HG02588 (cell line): ENCODE results near the gene FOXE3.

Experiments used
- ATAC-seq: cut with Tn5 transposase; IDR thresholded peaks from one replicate; pipeline ENCODE4 v1.9.1; 2021; ENCODE audit warnings: mild to moderate bottlenecking, moderate library complexity; ENCODE audit not compliant: unreplicated experiment

Gene FOXE3

DNA sequence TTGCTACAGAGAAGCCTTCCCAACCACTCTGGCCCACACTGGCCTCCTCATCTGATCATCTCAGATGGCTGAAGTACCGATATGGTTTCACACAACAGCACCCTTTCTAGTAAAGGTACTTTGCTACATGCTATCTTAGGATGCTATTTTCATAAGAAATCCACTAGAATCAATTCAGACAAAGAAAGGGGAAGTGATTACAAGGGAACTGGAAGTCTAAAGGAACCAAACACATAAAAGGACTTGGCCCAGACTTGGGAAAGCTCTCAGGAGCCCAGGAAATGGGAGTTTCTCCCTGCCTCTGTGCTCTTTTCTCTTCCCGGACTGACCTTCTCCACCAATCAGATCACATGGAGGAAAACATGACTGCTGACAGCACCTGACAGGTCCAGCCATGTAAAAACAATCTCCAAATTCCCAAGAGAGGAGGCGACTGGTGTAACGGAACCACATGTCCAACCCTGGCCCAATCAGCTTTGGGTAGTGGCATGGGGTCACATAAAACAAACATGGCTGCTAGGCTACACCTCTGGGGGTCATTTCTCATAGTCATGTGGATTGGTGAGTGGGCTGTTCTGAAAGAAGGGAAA is 12.7 kb upstream of the FOXE3 start:
- no peak for ATAC-seq

DNA sequence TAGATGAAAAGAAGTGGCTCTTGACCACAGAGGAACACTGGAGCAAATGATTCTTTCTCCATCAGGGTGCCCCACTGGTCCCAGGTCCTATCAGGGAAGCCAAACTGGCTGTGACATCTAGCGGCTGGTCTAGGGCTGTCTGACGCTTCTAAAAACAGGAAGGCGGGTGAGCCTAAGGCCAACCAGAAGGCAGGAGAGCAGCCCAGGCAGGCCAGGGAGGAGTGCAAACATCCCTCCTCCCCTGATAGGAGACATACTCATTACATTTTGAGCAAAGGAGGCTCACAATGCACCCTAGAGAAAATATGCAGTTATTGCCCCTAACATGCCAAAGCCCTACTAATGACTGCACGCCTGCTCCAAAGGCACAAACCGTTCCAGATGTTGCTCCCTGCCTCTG is 10.4 kb upstream of the FOXE3 start:
- ATAC-seq, result no peak

DNA sequence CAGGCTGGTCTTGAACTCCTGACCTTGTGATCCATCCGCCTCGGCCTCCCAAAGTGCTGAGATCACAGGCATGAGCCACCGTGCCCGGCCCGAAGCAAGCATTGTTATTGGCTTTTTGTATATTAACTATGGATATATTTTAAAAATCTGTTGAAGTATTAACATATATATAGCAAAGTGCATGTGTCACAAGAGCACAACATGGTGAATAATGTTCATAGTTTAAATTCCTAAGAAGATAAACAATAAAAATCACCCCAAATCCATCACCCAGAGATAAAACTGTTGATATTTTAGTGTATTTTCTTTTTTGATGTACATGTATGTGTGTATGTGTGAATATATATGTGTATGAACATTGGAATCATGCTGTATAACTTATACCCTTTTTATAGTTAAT is 9.1 kb upstream of the FOXE3 start:
- no peak for ATAC-seq

DNA sequence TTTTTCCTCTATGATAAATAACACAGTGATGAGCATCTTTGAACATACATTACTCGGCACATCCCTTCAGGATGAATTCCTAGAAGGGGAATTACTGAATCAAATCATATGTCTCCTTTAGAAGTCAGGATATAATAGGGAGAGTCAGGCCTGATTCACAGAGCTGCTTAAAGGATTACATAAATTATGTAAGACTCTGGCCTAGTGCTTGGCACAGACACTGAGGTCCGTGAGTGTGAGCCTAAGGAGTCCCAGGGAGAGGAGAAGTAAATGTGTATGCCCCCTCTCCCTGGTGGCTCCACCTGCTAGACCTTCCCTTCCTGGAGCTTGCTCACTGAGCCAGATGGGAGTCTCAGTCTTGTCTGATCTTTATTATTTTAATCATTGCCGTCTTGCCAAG is 8.6 kb upstream of the FOXE3 start:
- ATAC-seq, result no peak

DNA sequence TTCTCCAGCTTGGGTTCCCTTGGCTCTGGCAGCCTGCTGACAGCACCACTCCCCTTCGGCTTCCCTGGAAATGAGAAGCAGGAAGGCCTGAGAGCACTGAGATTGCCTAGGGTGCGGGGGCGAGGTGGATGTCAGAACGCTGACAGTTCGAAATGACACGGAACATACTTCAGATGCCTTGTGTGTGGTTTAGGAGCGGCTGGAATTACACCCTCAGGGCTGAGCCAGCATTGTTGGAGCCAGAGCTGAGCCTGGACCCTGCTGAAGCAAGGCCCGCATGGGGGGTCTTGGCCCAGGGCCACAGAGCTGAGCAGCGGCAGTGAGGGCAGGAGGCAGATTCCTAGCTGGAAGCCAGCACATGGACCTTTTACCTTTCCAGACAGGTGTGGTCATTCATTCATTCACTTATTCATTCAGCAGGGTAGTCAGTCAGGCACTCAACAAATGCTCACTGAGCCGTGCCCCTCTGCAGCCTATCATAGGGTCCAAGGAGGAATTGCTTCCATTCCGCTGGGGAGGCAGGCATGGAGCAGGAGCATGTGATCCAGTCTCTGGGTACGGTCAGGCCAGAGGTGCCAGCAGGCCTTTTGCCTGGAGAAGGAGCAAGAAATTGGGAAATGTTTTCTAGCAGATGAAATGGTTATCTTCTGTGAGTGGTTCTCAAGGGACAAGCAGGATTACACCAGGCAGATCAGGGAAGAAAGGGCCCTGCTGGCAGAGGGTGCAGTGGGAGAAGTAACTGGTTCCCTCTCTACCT is 6.6 kb upstream of the FOXE3 start:
- no peak for ATAC-seq

DNA sequence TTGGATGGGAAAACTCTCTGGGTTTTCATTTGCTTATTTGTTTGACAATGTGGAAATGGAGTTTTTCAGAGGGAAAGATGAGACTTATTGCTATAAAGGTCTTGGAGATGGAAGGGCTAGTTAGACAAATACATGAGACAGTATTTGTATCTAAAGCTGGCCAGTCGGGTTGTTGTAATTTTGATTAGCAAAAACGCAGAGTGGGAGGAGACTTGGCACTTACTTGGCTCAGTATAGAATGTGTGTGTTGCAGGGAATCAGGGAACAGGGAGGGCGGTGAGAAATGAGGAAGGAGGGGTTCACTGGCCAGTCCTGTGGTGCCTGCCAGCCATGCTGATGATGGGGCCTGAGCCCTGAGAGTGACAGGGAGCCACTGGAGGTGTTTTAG is 6.0 kb upstream of the FOXE3 start:
- ATAC-seq, result no peak

DNA sequence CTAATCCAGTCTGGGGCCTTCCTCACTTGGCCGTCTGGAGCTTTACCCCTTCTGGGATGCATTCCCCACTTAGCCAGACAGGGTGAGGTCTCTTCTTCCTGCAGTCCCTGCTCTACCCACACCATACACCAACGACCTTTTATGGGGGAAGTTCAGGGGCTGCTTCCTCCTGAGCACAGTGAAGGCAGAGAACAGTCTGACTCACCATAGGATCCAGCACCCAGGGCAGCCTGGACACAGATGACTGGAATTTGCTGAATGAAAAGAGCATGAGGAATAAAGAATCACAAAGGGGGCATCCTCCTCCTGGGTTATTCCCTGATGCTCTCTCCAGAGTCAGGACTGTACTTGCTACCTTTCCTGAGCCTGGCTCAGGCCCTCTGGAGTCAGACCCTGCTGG is 4.6 kb upstream of the FOXE3 start:
- no peak for ATAC-seq

DNA sequence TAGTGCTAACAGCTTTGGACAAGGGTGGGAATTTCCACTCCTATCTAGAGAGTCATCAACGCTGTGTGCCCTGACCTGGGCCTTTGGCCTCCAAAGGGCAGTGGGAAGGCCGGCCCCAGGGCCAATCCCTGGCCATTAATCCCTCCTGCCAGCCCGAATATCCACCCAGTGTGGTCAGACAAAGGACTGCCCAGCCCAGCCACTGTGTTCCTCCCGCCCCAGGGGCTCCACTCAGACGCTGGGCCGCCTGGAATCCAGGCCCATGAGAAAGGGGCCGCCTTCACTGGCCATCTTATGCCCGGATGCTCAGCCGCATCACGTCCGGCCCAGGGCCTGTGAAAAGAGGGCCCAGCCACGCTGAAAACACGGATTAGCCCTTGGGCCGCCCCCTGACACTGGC is 3.6 kb upstream of the FOXE3 start:
- ATAC-seq, result no peak

DNA sequence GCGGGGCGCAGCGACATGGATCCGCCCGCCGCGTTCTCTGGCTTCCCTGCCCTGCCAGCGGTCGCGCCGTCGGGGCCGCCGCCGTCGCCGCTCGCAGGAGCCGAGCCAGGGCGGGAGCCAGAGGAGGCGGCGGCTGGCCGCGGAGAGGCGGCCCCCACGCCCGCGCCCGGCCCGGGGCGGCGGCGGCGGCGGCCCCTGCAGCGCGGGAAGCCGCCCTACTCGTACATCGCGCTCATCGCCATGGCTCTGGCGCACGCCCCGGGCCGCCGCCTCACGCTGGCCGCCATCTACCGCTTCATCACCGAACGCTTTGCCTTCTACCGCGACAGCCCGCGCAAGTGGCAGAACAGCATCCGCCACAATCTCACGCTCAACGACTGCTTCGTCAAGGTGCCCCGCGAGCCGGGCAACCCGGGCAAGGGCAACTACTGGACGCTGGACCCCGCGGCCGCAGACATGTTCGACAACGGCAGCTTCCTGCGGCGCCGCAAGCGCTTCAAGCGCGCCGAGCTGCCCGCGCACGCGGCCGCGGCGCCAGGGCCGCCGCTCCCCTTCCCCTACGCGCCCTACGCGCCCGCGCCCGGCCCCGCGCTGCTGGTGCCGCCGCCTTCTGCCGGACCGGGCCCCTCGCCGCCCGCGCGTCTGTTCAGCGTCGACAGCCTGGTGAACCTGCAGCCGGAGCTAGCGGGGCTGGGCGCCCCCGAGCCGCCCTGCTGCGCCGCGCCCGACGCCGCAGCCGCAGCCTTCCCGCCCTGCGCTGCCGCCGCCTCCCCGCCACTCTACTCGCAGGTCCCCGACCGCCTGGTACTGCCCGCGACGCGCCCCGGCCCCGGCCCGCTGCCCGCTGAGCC is 459 bp downstream of the FOXE3 start:
- no peak for ATAC-seq

DNA sequence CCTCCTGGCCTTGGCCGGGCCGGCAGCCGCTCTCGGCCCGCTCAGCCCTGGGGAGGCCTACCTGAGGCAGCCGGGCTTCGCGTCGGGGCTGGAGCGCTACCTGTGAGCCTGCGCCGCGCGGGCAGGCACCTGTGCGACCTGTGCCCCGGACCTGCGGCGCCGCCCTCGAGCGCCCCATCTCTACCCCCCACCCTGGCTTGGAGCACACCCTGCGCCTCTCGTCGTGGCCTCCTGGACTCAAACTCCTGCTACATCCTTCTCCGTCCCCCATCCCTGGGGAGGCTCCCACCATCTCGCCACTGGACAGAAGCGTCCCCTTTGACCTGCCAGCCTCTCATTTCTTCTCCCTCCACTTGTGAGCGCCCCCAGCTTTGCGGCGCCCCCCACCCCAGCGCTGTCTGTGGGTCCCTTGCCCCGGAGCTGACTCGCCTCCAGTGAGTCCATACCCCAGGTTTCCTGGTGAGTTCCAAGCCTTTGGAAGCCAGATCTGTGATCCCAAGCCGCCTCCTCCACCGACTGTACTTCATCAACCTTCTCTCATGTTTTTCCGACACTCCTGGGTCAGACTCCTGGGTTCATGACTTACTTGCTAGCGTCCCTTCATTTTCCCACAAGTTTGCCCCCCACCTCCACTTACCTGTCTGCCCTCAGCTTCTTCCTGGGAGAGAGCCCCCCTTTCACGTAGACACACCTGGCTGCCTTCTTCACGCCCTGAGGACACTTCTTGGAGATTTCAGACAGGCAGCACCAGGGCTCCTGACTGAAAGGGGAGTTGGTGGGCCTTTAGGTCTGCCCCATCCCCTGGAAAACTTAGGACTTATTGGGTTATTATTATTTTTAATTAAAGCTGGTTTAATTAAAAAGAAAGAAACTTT is 1.3 kb downstream of the FOXE3 start:
- no peak for ATAC-seq

DNA sequence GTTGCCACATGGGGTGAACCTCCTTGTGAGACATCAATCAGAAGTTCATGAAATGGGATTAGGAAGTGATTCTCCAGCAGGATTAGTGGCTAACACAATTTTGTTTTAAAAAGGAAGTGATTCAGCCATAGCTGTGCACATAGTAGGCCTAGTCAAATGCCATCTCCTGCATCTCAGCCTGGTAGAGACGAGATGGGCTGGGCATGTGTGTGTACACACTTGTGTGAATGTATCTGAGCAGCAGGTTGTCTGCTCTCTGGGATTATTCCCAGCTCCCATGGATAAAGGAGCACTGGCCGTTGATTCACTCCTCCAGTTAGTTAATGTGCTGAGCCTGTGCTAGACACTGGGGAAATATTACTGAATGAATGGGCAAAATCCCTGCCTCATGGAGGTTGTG is 2.0 kb downstream of the FOXE3 start:
- ATAC-seq, result no peak

DNA sequence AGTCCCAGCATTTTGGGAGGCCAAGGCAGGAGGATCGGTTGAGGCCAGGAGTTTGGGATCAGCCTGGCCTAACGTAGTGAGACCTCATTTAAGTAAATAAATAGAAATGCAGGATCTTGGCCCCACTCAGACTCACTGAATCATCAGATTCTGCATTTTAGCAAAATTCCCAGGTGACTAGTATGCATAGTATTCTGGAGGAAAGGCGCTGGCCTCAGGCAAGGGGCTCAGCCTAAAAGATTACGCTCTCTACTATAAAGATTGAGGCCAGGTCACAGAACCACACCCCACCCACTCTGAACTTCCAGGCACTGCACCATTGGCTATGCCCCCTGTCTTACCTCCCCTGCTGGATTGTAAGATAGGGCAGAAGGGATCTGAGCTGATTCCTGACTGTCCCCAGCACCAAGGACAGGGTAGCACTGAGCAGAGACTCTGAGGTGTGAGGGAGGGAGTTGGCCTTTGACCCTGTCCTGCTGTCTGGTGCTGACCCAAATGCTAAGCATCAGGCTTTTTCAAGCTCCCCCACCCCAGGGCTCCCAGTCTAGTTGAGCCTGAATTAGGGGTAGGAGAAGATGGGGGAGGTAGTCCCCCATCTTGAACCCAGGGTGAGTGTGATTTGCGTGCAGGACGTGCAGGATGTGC is 2.7 kb downstream of the FOXE3 start:
- no peak for ATAC-seq

DNA sequence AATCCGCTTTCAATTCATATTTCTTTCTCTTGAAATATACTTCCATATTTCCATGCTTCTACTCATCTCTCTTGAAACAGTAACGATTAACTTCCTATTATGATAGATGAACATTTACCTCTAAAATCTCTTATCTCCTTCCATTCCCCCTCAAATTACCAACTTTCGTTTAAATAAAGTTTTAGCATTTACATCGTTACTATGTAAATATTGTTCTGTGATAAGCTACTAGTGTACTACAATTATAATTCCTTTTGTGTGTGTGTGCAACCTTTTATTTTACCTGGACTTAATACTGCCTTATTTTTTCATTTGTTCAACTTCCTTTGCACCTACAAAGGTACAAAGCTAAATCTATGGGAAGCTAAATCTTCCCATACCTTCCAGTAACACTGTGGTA is 4.5 kb downstream of the FOXE3 start:
- ATAC-seq, result no peak

DNA sequence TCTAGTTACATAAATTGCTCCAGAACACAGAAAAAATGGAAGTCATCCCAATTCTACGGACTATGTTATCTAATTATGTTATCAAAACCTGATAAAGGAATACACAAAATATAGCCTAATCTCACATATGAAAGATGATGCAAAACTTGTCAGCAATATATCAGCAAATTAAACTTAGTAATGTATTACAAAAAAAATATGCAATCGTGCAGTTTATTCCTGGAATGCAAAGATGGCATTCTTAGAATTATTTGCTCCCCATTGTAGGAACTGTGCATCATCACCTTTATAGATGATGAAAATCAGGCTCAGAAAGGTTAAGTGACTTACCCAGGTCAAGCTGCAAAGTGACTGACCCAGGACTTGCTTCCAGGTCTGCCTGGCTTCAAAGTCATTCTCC is 7.8 kb downstream of the FOXE3 start:
- no peak for ATAC-seq

DNA sequence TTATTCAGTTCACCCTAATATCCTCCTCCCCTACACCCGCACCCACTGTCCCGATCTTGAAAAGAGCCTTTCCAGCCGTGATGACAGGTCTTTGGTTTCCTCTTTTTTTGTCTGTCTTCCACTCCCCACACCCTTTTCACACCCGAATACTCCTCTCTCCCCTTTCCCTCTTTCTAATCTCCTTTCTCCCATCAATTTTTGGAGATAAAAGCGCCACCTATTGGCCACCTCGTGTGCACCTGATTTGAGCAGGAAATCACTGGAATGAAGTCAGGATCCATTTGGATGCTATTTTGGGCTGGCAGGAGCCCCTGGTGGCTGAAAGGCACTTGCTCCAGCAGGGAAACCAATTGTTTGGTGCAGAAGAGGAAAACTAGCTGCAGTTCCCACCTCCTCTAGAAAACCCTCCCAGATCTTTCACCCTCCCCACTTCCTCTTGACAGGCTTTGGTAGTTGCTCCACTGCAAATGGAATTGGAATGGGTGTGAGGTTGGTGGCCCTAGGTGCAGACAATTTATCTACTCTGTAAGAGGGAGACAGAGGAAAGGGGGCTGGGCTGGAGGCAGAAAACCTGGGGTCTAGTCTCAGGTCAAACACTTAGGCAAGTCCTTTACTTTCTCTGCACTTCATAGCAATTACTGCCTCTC is 8.4 kb downstream of the FOXE3 start:
- ATAC-seq, result no peak

DNA sequence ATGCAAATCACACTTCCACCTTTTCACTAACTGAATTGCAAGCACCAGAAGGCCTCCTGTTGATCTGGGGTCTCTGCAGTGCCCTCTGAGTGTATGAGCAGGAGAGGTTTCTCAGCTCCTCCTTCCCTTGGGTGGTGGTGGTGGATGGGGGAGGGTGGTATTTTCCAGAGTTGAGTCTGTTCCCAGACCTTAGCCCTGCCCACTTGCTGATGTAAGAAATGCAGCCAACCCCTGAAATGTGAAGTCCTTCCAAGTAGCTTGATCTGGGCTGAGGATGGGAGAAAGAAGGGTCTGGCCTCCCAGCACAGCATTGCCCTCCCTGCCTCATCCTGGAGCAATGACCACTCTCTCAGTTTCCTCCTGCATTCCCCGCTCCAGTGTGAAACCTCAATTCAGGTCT is 15.4 kb downstream of the FOXE3 start:
- ATAC-seq, result no peak

DNA sequence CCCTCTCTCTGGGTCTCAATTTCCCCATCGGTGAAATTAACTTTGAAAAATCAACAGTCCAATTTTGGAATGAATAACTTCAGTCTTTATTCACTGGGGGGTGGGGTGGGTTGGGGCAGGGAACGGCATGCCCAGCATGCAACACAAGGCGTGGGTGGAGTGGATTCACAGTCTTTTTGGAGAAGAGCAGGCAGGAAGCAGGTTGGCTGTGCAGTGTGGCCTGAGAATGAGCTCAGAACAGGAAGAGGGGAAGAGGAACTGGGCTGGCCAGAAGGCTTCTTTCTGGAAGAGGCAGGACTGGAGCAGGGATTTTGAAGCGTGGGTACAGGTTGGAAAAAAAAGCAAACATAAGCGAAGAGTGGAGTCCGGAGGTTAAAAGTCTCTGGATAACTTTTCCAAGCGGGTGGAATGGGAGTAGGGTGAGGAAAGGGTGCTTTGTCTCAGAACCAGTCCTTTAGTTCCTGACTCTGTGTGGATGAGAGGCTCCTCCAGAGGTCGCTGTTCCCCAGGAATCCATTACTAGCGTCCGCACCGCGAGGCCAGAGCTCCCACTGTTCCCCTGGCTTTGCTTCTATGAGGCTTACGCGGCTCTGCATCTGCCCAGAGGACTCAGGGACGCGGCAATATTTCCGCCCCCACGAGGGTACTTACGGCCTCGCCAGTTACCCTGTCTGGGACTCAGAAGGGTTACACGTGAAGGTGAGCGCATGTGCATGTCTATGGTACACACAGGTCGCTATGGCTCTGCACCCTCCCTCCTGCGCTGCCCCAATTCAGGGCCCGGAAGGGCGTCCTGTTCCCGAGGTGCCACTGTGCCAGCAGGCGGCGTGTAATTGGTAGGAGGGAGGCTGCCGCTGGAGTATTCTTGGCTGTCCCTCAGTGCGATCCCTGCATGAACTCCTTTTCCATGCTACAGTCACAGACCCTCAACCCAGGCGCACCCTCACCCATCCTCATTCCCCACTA is 16.3 kb downstream of the FOXE3 start:
- no peak for ATAC-seq

DNA sequence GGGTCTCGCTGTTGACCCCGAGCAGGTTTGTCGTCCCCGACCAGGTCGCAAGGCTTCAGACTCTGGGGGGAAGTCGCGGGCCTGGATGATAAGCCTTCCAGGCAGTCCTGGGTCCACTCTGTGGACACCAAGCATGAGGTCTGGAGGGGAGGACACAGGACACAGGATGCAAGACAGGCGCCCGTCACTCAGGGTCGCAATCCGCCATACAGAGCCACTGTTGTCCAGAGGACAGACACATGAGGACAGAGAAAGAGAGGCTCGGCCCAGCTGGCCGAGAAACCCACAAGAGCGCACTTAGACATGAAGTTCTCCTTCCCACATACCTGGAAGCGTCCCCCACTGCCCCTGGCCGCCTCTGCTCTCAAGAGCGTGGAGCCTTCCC is 16.9 kb downstream of the FOXE3 start:
- ATAC-seq, result no peak

DNA sequence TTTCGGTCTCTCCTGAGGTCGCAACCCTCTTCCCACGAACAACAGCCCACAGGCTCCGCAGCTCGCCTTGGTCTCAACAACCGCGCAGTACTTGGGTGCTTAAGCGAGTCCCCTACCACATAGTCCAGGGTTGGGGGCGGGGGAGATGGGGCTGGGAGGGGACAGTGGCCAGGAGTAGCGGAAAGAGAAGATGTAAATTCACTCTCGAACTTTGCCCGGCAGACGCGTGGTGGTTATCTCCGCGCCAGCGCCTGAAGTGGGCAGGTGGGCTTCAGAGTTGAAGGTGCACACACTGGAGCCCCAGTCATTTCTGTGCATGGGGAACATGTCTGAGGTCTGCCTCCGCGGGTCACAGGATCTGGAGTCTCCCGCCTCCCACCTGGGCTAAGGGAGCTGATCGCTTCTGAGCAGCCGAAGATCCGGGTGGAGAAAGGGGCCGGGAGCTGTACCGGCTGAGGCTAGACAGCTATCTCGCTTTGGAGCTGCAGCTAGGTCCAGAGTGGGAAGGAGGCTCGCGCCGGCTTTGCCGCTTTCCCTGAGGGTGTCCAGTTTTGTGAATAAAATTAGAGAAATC is 17.5 kb downstream of the FOXE3 start:
- no peak for ATAC-seq
